Epithelial cell of esophagus (primary cell): ENCODE results near the gene ARAP1.

Experiments
- DNase-seq: peaks from one replicate; pipeline ENCODE4 v3.0.0; 2010; ENCODE audit warnings: low read depth
- H3K4me3 ChIP-seq: 2 replicates; pipeline ENCODE4 v1.5.1; 2011; ENCODE audit warnings: mild to moderate bottlenecking, low read length, control low read depth
- TF ChIP-seq, protein P1 (sequence below): IDR thresholded peaks from 2 replicates; pipeline ENCODE4 v1.5.1; 2011; ENCODE audit warnings: low read depth, mild to moderate bottlenecking, low read length, control low read depth, inconsistent platforms; ENCODE audit not compliant: insufficient read depth; ENCODE audit errors: missing control alignments

Gene ARAP1

DNA sequence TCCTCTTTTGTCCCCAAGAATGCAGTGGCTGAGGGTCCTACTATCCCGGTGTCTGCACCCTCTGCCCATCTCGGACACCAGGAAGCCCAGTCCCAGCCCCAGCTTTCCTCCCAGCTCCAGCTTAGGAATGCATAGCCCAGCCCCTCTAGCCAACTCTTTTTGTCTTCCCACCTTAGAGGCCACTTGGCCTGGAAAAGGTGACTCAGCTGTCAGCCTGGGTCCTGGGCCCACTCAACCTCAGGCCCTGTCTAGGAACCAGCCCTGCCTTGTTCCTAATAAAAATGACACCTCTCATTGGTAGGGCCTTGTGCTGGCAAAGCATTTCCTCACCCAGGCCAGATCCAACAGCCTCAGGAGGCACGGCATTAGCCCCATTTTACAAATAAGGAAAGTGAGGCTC is 106.2 kb downstream of the ARAP1 start:
- DNase-seq = no peak
- TF ChIP-seq, protein P1, sequence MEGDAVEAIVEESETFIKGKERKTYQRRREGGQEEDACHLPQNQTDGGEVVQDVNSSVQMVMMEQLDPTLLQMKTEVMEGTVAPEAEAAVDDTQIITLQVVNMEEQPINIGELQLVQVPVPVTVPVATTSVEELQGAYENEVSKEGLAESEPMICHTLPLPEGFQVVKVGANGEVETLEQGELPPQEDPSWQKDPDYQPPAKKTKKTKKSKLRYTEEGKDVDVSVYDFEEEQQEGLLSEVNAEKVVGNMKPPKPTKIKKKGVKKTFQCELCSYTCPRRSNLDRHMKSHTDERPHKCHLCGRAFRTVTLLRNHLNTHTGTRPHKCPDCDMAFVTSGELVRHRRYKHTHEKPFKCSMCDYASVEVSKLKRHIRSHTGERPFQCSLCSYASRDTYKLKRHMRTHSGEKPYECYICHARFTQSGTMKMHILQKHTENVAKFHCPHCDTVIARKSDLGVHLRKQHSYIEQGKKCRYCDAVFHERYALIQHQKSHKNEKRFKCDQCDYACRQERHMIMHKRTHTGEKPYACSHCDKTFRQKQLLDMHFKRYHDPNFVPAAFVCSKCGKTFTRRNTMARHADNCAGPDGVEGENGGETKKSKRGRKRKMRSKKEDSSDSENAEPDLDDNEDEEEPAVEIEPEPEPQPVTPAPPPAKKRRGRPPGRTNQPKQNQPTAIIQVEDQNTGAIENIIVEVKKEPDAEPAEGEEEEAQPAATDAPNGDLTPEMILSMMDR = no peak
- no peak overlapping the region for H3K4me3 ChIP-seq

DNA sequence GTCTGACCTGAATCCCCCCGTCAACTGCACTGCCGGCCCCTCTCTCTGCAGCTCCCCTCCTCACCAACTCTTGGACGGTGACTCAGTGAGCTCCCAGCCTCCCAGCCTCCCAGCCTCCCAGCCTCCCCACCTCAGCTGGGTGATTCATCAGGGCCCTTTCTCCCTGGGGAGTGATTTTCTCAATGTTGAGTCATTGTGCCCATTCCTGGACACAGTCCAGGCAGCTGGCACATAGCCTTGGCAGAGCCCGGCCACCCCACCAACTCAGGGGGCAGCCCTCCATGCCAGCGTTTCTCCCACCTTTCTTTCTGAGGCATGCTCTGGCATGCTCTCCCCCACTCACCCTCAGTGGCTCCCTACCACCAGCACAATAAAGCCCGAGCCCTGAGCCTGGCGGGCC is 108.7 kb downstream of the ARAP1 start:
- no peak overlapping the region for H3K4me3 ChIP-seq
- TF ChIP-seq, protein P1 = no peak
- peak; percentile 89 for DNase-seq

DNA sequence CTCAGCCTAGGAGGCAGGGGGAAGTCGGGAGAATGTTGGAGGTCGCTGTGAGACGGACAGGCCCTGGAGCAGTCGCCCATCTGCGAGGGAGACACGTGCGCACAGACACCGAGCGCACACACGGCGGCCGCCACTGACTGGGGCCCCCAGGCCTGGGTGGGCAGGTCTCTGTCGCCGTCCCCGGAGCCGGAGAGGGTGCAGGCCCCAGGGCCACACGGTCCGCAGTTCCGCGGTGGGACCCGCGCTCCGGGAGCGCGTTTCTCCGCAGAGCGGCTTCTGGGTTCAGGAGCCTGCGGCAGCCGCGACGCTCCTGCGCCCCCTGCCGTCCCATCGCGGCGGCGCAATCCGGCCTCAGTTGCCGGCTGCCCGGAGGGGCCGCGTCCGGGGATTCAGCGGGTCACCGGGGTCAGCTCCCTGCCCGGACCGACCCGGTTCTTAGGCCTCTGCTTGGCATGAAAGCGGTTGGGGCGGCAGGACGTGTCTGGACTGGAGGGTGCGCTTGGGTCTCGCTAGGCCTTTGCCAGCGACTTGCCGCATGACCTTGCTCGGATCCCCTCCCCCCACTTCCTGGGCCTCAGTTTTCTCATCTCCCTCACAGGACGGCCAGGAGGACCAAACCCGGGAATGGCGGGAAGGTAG is 109.2 kb downstream of the ARAP1 start:
- peak overlapping the region; percentile 40 for H3K4me3 ChIP-seq

GRCh38 chr11:72642043-72642883 is 109.9 kb downstream of the ARAP1 start:
- peak overlapping the region; percentile 40 for H3K4me3 ChIP-seq
- TF ChIP-seq, protein P1 = no peak
- DNase-seq = peak; percentile 26

More for the DNA sequence above, 109.2 kb downstream of the ARAP1 start:
- TF ChIP-seq, protein P1 = peak; percentile 59
- no peak for DNase-seq

DNA sequence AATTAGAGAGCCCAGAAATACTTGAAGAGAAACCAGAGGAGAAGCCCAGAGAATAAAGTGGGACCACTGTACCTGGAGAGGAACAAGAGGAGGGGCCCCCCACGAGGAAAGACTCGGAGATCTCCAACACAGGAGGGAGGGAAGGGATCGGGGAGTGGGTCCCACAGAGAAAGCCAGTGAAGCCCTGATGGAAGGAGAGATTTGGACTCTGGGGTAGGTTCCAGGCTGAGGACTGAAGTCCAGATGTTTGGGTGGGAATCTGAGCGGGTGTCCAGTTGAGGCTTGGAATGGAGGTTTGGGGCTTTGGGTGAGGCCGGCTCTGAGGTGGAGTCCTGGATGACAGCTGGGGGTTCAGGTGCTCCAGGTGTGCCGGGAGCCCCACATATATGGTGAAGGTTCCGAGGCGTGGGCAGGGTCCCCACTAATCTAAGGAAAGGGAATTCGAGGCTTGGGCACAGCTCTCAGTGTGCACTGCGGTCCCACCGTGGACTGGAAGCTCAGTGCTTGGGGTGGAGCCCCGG is 110.6 kb downstream of the ARAP1 start:
- H3K4me3 ChIP-seq = no peak overlapping the region
- DNase-seq = no peak
- TF ChIP-seq, protein P1 = no peak

DNA sequence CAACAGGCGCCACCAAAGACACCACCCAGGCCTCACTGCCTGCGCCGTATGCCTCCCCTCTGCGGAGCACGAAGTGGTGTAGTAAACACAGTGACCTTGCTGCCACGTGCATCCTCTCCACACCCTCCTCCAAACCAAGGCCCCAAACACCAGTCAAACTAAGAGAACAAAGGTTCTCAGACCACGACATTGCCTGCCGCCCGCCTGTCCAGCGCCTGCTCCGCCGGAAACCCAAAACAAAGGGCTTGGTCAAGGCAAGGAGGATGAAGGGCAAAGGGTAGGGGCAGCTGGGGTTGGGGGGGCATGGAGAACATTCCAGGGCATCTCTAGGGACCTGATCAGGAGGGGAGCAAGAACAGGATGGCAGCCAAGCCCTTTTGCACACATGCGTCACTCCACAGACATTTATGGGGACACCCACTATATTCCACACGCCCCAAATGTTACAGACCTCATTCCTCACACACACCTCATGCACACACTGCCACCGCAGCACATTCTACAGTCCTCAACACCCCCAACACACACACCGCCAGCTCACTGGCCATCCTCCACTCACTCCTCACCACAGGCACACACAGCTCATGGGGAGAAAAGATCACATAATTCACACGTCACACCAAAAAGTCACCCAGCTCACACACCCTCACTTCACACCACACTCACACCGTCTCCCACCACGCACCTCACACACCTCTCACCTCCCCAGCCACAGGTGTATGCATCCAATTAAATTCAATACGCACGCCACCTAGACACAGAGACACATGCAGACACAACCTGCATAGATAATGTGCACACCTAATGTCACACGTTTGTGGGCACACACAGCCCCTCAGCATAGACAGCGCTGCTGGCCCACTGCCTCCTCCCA is 112.5 kb downstream of the ARAP1 start:
- H3K4me3 ChIP-seq = no peak overlapping the region
- DNase-seq = no peak
- TF ChIP-seq, protein P1 = no peak
